Lower leg skin (tissue), 3 donors: ENCODE data around the gene LCLAT1.

Experiments used
- CTCF ChIP-seq, 3 donors: fragments of 450-650 bp; IDR thresholded peaks; one replicate each; pipeline ENCODE4 v1.5.1; 2016; ENCODE audit warnings: antibody characterized with exemption in 3 of 3, mild to moderate bottlenecking in 3 of 3, moderate library complexity in 2 of 3
- POLR2A ChIP-seq, 2 donors: fragments of 450-650 bp; IDR thresholded peaks; one replicate each; pipeline ENCODE4 v1.6.1; 2016 to 2017; ENCODE audit warnings: antibody characterized with exemption in 2 of 2, mild to moderate bottlenecking in 1 of 2, moderate library complexity in 1 of 2

- no peak for TF ChIP-seq CTCF (IDR thresholded peaks at IDR 0.05)
- TF ChIP-seq POLR2A (IDR thresholded peaks at IDR 0.05): no peak
Observed at GRCh38 chr2:30466216-30466615, 19.2 kb downstream of the LCLAT1 start.
